Epithelial cell of proximal tubule (primary cell): Measurements from ENCODE around the gene COMMD7. TPM values are rescaled to one million over a fixed set of nuclear protein-coding genes. Genes with fewer than 3 reads are reported as not detected.
A peak's percentile ranks its signal among the peaks of the same experiment; 100 is the strongest.

Experiments
- DNase-seq: peaks from one replicate; pipeline ENCODE4 v3.0.0-alpha.2; 2011; ENCODE audit warnings: low read depth
- H3K4me3 ChIP-seq: 2 replicates; pipeline ENCODE4 v1.5.1; 2011; ENCODE audit warnings: low read depth, mild to moderate bottlenecking, low read length
- CTCF ChIP-seq: conservative IDR thresholded peaks from 2 replicates; pipeline ENCODE4 v1.5.1; 2012; ENCODE audit warnings: low read depth, mild to moderate bottlenecking, low read length
- total RNA-seq: library from RNA; depleted of rRNA; stranded (reverse); fragments of >200 nt; gene quantifications from 2 replicates; pipeline ENCODE4 v1.2.3, GENCODE V29; 2015

COMMD7 gene
- total RNA-seq, 1 donor from 2014 or later: 40.1 TPM

GRCh38 chr20:32655903-32656512, 87.3 kb downstream of the COMMD7 start:
- no peak for TF ChIP-seq CTCF
- no peak overlapping the region for H3K4me3 ChIP-seq
- DNase-seq: no peak

GRCh38 chr20:32652739-32653526, 90.3 kb downstream of the COMMD7 start:
- no peak overlapping the region for H3K4me3 ChIP-seq
- TF ChIP-seq CTCF: peak; percentile 93
- DNase-seq: no peak

Other genes with a start within 250 kb of the COMMD7 start
- gene NOL4L, start 158.1 kb downstream of the COMMD7 start, total RNA-seq: 33.6 and 44.1 TPM in 2 replicates
- gene C20orf203, start 69.5 kb downstream of the COMMD7 start, total RNA-seq: not detected in 2 replicates
- 14.2 and 21.2 TPM in 2 replicates for gene DNMT3B, start 18.9 kb upstream of the COMMD7 start, total RNA-seq
- gene MAPRE1, start 76.5 kb upstream of the COMMD7 start, total RNA-seq: 114 and 123 TPM in 2 replicates
- gene EFCAB8, start 115.5 kb upstream of the COMMD7 start, total RNA-seq: not detected in 2 replicates